ENCODE measurements around the gene UBE4B.

Gene UBE4B

GRCh38 chr1:10108948-10109708 is 76.4 kb downstream of the UBE4B start:
- TF ChIP-seq CTCF (IDR thresholded peaks at IDR 0.05; ENCODE audit: low read depth, low read length) (no peak), EZH2phosphoT487 (IDR thresholded peaks at IDR 0.05; ENCODE audit: low read depth) (no peak)
- Histone ChIP-seq H2AFZ (ENCODE audit: low read depth, low read length) (no peak overlapping the region), H3K27ac (ENCODE audit: low read length) (no peak overlapping the region)

DNA sequence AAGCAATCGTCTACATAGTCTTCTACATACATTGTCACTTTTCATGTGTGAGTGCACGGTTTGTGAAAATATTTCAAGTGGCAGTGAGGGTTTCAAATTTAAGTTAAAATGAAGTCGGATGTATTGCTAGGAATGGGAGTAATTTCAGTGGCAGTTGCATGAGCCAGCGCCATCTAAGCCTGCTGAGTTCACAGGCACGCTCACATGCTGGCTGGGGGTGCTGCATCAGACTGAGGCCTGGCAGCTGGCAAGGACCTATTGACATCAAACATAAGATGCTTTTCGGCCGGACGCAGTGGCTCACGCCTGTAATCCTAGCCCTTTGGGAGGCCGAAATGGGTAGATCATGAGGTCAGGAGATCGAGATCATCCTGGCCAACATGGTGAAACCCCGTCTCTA is 80.7 kb downstream of the UBE4B start:
- H3K9me3 ChIP-seq (ENCODE audit: insufficient read depth, low read length), result no peaks in the 10 kb centered on the region
- H3K79me2 ChIP-seq (ENCODE audit: low read length), result no peaks in the 10 kb centered on the region
- no peaks in the 10 kb centered on the region for H3K27me3 ChIP-seq (ENCODE audit: low read depth, low read length)
- no peak overlapping the region for H3K4me3 ChIP-seq (ENCODE audit: low read length)
- H3K4me1 ChIP-seq (ENCODE audit: low read length), result no peaks in the 10 kb centered on the region
- TF ChIP-seq CTCF (IDR thresholded peaks at IDR 0.05; ENCODE audit: low read depth, low read length), result no peak
- TF ChIP-seq EZH2phosphoT487 (IDR thresholded peaks at IDR 0.05; ENCODE audit: low read depth), result no peak
- no peak overlapping the region for H3K4me2 ChIP-seq (ENCODE audit: low read length)
- H3K36me3 ChIP-seq (replicated peaks; ENCODE audit: low read depth, low read length), result no peaks in the 10 kb centered on the region
- no peak overlapping the region for H2AFZ ChIP-seq (ENCODE audit: low read depth, low read length)
- H4K20me1 ChIP-seq (ENCODE audit: insufficient read depth, low read length), result no peaks in the 10 kb centered on the region
- no peak overlapping the region for H3K27ac ChIP-seq (ENCODE audit: low read length)
- no peak overlapping the region for H3K9ac ChIP-seq (ENCODE audit: low read length)

More at GRCh38 chr1:10108948-10109708, 76.4 kb downstream of the UBE4B start:
- Histone ChIP-seq H3K4me1 (ENCODE audit: low read length) (no peaks in the 10 kb centered on the region), H3K4me3 (ENCODE audit: low read length) (no peak overlapping the region), H3K36me3 (replicated peaks; ENCODE audit: low read depth, low read length) (no peaks in the 10 kb centered on the region), H3K79me2 (ENCODE audit: low read length) (no peaks in the 10 kb centered on the region), H3K27me3 (ENCODE audit: low read depth, low read length) (no peaks in the 10 kb centered on the region), H3K9ac (ENCODE audit: low read length) (no peak overlapping the region), H3K9me3 (ENCODE audit: insufficient read depth, low read length) (no peaks in the 10 kb centered on the region), H3K4me2 (ENCODE audit: low read length) (no peak overlapping the region), H4K20me1 (ENCODE audit: insufficient read depth, low read length) (no peaks in the 10 kb centered on the region)

DNA sequence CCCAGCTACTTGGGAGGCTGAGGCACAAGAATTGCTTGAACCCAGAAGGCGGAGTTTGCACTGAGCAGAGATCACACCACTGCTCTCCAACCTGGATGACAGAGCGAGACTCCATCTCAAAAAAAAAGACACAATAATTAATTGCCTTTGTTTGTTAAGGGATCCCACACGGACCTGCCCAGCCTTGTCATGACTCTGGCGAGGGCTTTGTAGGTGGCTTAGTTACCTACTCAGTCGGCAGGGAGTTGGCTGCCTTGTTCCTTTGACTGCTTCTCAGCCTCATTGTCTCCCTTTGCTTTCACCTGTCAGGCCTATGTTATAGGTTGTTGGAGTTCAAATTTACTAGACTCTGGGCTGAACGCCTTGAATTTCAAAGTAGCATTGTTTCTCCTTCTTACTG is 82.0 kb downstream of the UBE4B start:
- Histone ChIP-seq H3K36me3 (replicated peaks; ENCODE audit: low read depth, low read length) (no peaks in the 10 kb centered on the region), H3K79me2 (ENCODE audit: low read length) (no peaks in the 10 kb centered on the region), H3K9me3 (ENCODE audit: insufficient read depth, low read length) (no peaks in the 10 kb centered on the region), H3K27ac (ENCODE audit: low read length) (no peak overlapping the region), H3K9ac (ENCODE audit: low read length) (no peak overlapping the region), H3K4me1 (ENCODE audit: low read length) (no peaks in the 10 kb centered on the region), H2AFZ (ENCODE audit: low read depth, low read length) (no peak overlapping the region), H4K20me1 (ENCODE audit: insufficient read depth, low read length) (no peaks in the 10 kb centered on the region), H3K4me2 (ENCODE audit: low read length) (no peak overlapping the region), H3K4me3 (ENCODE audit: low read length) (no peak overlapping the region), H3K27me3 (ENCODE audit: low read depth, low read length) (no peaks in the 10 kb centered on the region)
- TF ChIP-seq EZH2phosphoT487 (IDR thresholded peaks at IDR 0.05; ENCODE audit: low read depth) (no peak), CTCF (IDR thresholded peaks at IDR 0.05; ENCODE audit: low read depth, low read length) (no peak)

- Histone ChIP-seq H3K9ac (ENCODE audit: low read length) (no peak overlapping the region), H3K4me1 (ENCODE audit: low read length) (no peaks in the 10 kb centered on the region), H4K20me1 (ENCODE audit: insufficient read depth, low read length) (no peaks in the 10 kb centered on the region), H2AFZ (ENCODE audit: low read depth, low read length) (no peak overlapping the region), H3K9me3 (ENCODE audit: insufficient read depth, low read length) (no peaks in the 10 kb centered on the region), H3K36me3 (replicated peaks; ENCODE audit: low read depth, low read length) (no peaks in the 10 kb centered on the region), H3K27me3 (ENCODE audit: low read depth, low read length) (no peaks in the 10 kb centered on the region), H3K4me3 (ENCODE audit: low read length) (no peak overlapping the region), H3K79me2 (ENCODE audit: low read length) (no peaks in the 10 kb centered on the region), H3K27ac (ENCODE audit: low read length) (no peak overlapping the region), H3K4me2 (ENCODE audit: low read length) (no peak overlapping the region)
- no peak for TF ChIP-seq EZH2phosphoT487 (IDR thresholded peaks at IDR 0.05; ENCODE audit: low read depth)
- TF ChIP-seq CTCF (IDR thresholded peaks at IDR 0.05; ENCODE audit: low read depth, low read length), result no peak
Measured at GRCh38 chr1:10117132-10117531, 84.4 kb downstream of the UBE4B start.

Data from OCI-LY3 (cell line).